WTC11 (cell line): ENCODE measurements around the gene ZFX. TPM values are rescaled to one million over a fixed set of nuclear protein-coding genes. Genes with fewer than 3 reads are reported as not detected.

ENCODE experiments used
- ATAC-seq: fragments of 200-7000 bp; cut with Tn5 transposase; 2 replicates; pipeline ENCODE4 v1.10.0; 2021; ENCODE audit warnings: mild to moderate bottlenecking, moderate library complexity
- CTCF ChIA-PET: fragments of 300-600 bp; sonication (Branson Sonifier 250); formaldehyde crosslinking; loops from one replicate; lab custom pipeline; 2021; ENCODE audit warnings: antibody characterized with exemption; lab: Charles Lee
- POLR2A ChIA-PET: fragments of 350-600 bp; sonication (Branson Sonifier 250); formaldehyde crosslinking; loops from one replicate; lab custom pipeline; 2021; ENCODE audit warnings: antibody characterized with exemption; lab: Charles Lee
- DNase-seq: peaks from one replicate; pipeline ENCODE4 v3.0.0; 2021; ENCODE audit warnings: low spot score
- H3K27ac Mint-ChIP-seq: 2 replicates; pipeline ENCODE4 v1.8.0; 2021; ENCODE audit warnings: mixed read lengths
- H3K27me3 Mint-ChIP-seq: 2 replicates; pipeline ENCODE4 v1.8.0; 2021; ENCODE audit warnings: low read depth, mild to moderate bottlenecking, moderate library complexity, mixed read lengths
- H3K36me3 Mint-ChIP-seq: 2 replicates; pipeline ENCODE4 v1.8.0; 2021; ENCODE audit warnings: mixed read lengths
- H3K4me1 Mint-ChIP-seq: 2 replicates; pipeline ENCODE4 v1.8.0; 2022; ENCODE audit warnings: mixed read lengths
- H3K4me3 Mint-ChIP-seq: 2 replicates; pipeline ENCODE4 v1.8.0; 2021; ENCODE audit warnings: mild to moderate bottlenecking, moderate library complexity, mixed read lengths
- H3K9me3 Mint-ChIP-seq: 2 replicates; pipeline ENCODE4 v1.8.0; 2021; ENCODE audit warnings: mixed read lengths
- ATF6 ChIP-seq: sonication (generic); formaldehyde crosslinking; IDR thresholded peaks from 2 replicates; pipeline ENCODE4 v1.8.1; 2023; ENCODE audit warnings: mild to moderate bottlenecking, missing genetic modification reagents
- E2F4 ChIP-seq: sonication (generic); formaldehyde crosslinking; IDR thresholded peaks from 2 replicates; pipeline ENCODE4 v1.8.1; 2022; ENCODE audit warnings: low read depth, mild to moderate bottlenecking, moderate library complexity, missing genetic modification reagents, borderline replicate concordance
- ESRRA ChIP-seq: sonication (generic); formaldehyde crosslinking; IDR thresholded peaks from 2 replicates; pipeline ENCODE4 v1.8.1; 2022; ENCODE audit warnings: mild to moderate bottlenecking, missing genetic modification reagents, borderline replicate concordance
- GTF2I ChIP-seq: fragments of 250-450 bp; sonication (Bioruptor Pico); conservative IDR thresholded peaks from 2 replicates; pipeline ENCODE4 v1.4.0; 2021; ENCODE audit warnings: mild to moderate bottlenecking
- JUN ChIP-seq: sonication (generic); formaldehyde crosslinking; IDR thresholded peaks from 2 replicates; pipeline ENCODE4 v1.8.0; 2023; ENCODE audit warnings: mild to moderate bottlenecking, missing genetic modification reagents
- MXD4 ChIP-seq: fragments of 250-450 bp; sonication (Bioruptor Pico); IDR thresholded peaks from 2 replicates; pipeline ENCODE4 v1.8.0; 2021; ENCODE audit warnings: mild to moderate bottlenecking, moderate library complexity, borderline replicate concordance
- NFATC4 ChIP-seq: fragments of 250-450 bp; sonication (Bioruptor Pico); IDR thresholded peaks from 2 replicates; pipeline ENCODE4 v1.9.0; 2021; ENCODE audit warnings: mild to moderate bottlenecking
- PRRX2 ChIP-seq: fragments of 250-450 bp; sonication (Bioruptor Pico); IDR thresholded peaks from 2 replicates; pipeline ENCODE4 v1.8.0; 2021; ENCODE audit warnings: mild to moderate bottlenecking
- SOX15 ChIP-seq: fragments of 250-450 bp; sonication (Bioruptor Pico); IDR thresholded peaks from 2 replicates; pipeline ENCODE4 v1.9.0; 2021; ENCODE audit warnings: mild to moderate bottlenecking
- SP1 ChIP-seq: sonication (generic); formaldehyde crosslinking; conservative IDR thresholded peaks from 2 replicates; pipeline ENCODE4 v1.8.1; 2022; ENCODE audit warnings: missing genetic modification reagents
- TCF7 ChIP-seq: sonication (generic); formaldehyde crosslinking; IDR thresholded peaks from 2 replicates; pipeline ENCODE4 v1.8.0; 2022; ENCODE audit warnings: mild to moderate bottlenecking, low read depth, missing genetic modification reagents, moderate library complexity
- TEAD4 ChIP-seq: sonication (generic); formaldehyde crosslinking; IDR thresholded peaks from 2 replicates; pipeline ENCODE4 v1.8.0; 2022; ENCODE audit warnings: mild to moderate bottlenecking, missing genetic modification reagents
- USF1 ChIP-seq: sonication (generic); formaldehyde crosslinking; IDR thresholded peaks from 2 replicates; pipeline ENCODE4 v1.8.0; 2022; ENCODE audit warnings: mild to moderate bottlenecking, missing genetic modification reagents
- ZNF281 ChIP-seq: sonication (generic); formaldehyde crosslinking; IDR thresholded peaks from 2 replicates; pipeline ENCODE4 v1.8.0; 2023; ENCODE audit warnings: mild to moderate bottlenecking, missing genetic modification reagents
- ZNF396 ChIP-seq: fragments of 250-450 bp; sonication (Bioruptor Pico); IDR thresholded peaks from 2 replicates; pipeline ENCODE4 v1.8.0; 2021; ENCODE audit warnings: mild to moderate bottlenecking, moderate library complexity, borderline replicate concordance
- ZNF512 ChIP-seq: sonication (generic); formaldehyde crosslinking; IDR thresholded peaks from 2 replicates; pipeline ENCODE4 v1.8.1; 2022; ENCODE audit warnings: missing genetic modification reagents, borderline replicate concordance
- ZNF671 ChIP-seq: fragments of 250-450 bp; sonication (Bioruptor Pico); IDR thresholded peaks from 2 replicates; pipeline ENCODE4 v1.8.0; 2021; ENCODE audit warnings: mild to moderate bottlenecking
- ZSCAN18 ChIP-seq: fragments of 250-450 bp; sonication (Bioruptor Pico); IDR thresholded peaks from 2 replicates; pipeline ENCODE4 v2.1.2; 2022; ENCODE audit warnings: mild to moderate bottlenecking, moderate library complexity
- total RNA-seq: library from RNA; stranded (reverse); gene quantifications from 3 replicates; pipeline ENCODE4 v1.2.3, GENCODE V29; 2021
- TF ChIP-seq, protein P1 (sequence below): sonication (generic); formaldehyde crosslinking; IDR thresholded peaks from 2 replicates; pipeline ENCODE4 v1.8.1; 2023; ENCODE audit warnings: mild to moderate bottlenecking, missing genetic modification reagents, moderate library complexity
- TF ChIP-seq, protein P2 (sequence below): sonication (generic); formaldehyde crosslinking; IDR thresholded peaks from 2 replicates; pipeline ENCODE4 v1.8.1; 2023; ENCODE audit warnings: mild to moderate bottlenecking, missing genetic modification reagents, borderline replicate concordance
- TF ChIP-seq, protein P3 (sequence below): sonication (generic); formaldehyde crosslinking; IDR thresholded peaks from 2 replicates; pipeline ENCODE4 v1.8.1; 2023; ENCODE audit warnings: mild to moderate bottlenecking, missing genetic modification reagents, moderate library complexity

The ZFX gene
- total RNA-seq, 1 experiment from 2014 or later: 19.3 TPM

DNA sequence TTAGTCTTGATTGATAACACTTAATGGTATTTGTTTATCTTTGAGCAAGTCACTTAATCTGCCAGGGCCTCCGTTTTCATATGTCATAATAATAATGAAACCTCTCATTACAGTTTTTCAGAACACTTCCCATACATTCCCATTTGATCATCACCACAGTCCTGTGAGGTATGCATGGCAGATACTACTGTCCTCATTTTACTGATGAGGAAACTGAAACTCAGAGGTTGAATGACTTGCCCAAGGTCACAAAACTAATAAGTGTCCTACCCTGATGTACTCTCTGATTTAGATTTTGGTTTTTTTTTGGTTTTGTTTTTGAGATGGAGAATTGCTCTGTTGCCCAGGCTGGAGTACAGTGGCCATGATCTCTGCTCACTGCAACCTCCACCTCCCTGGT lies 25.7 kb downstream of the ZFX start:
- ATAC-seq: no peak
- POLR2A ChIA-PET: no interaction called here
- no peaks in the 10 kb centered on the region for H3K9me3 Mint-ChIP-seq
- no peak for TF ChIP-seq SOX15 (CRISPR knock-in tag)
- no peak for TF ChIP-seq ZNF281
- TF ChIP-seq TEAD4: no peak
- no peak for TF ChIP-seq SP1 (CRISPR knock-in tag)
- TF ChIP-seq JUN (CRISPR knock-in tag): no peak
- TF ChIP-seq ZSCAN18: no peak
- TF ChIP-seq E2F4: no peak
- no peak for TF ChIP-seq GTF2I (CRISPR knock-in tag)
- TF ChIP-seq, protein P1, sequence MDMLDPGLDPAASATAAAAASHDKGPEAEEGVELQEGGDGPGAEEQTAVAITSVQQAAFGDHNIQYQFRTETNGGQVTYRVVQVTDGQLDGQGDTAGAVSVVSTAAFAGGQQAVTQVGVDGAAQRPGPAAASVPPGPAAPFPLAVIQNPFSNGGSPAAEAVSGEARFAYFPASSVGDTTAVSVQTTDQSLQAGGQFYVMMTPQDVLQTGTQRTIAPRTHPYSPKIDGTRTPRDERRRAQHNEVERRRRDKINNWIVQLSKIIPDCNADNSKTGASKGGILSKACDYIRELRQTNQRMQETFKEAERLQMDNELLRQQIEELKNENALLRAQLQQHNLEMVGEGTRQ: no peak
- TF ChIP-seq, protein P2, sequence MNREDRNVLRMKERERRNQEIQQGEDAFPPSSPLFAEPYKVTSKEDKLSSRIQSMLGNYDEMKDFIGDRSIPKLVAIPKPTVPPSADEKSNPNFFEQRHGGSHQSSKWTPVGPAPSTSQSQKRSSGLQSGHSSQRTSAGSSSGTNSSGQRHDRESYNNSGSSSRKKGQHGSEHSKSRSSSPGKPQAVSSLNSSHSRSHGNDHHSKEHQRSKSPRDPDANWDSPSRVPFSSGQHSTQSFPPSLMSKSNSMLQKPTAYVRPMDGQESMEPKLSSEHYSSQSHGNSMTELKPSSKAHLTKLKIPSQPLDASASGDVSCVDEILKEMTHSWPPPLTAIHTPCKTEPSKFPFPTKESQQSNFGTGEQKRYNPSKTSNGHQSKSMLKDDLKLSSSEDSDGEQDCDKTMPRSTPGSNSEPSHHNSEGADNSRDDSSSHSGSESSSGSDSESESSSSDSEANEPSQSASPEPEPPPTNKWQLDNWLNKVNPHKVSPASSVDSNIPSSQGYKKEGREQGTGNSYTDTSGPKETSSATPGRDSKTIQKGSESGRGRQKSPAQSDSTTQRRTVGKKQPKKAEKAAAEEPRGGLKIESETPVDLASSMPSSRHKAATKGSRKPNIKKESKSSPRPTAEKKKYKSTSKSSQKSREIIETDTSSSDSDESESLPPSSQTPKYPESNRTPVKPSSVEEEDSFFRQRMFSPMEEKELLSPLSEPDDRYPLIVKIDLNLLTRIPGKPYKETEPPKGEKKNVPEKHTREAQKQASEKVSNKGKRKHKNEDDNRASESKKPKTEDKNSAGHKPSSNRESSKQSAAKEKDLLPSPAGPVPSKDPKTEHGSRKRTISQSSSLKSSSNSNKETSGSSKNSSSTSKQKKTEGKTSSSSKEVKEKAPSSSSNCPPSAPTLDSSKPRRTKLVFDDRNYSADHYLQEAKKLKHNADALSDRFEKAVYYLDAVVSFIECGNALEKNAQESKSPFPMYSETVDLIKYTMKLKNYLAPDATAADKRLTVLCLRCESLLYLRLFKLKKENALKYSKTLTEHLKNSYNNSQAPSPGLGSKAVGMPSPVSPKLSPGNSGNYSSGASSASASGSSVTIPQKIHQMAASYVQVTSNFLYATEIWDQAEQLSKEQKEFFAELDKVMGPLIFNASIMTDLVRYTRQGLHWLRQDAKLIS (CRISPR knock-in tag): no peak
- TF ChIP-seq, all 79 proteins: peak for 0
- Mint-ChIP-seq H3K27ac (no peak overlapping the region), H3K4me3 (no peak overlapping the region), H3K4me1 (peaks cover 6% of the 10 kb centered on the region), H3K27me3 (no peaks in the 10 kb centered on the region), H3K36me3 (peaks cover 30% of the 10 kb centered on the region)
- no peak for DNase-seq
- CTCF ChIA-PET: no interaction called here

DNA sequence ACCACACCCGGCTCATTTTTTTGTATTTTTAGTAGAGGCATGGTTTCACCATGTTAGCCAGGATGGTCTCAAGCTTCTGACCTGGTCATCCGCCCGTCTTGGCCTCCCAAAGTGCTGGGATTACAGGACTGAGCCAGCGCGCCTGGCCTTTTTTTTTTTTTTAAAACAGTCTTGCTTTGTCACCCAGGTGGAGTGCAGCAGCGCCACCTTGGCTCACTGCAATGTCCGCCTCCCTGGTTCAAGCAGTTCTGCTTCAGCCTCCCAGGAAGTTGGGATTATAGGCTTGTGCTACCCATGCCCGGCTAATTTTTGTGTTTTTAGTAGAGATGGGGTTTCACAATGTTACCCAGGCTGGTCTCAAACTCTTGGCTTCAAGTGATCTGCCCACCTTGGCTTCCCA lies 28.9 kb downstream of the ZFX start:
- Mint-ChIP-seq H3K27me3 (no peaks in the 10 kb centered on the region), H3K4me3 (no peak overlapping the region), H3K4me1 (no peaks in the 10 kb centered on the region), H3K27ac (no peak overlapping the region), H3K36me3 (peaks cover 23% of the 10 kb centered on the region), H3K9me3 (no peaks in the 10 kb centered on the region)
- ATAC-seq: no peak; the same call in 1 of the 2 replicates
- DNase-seq: peak; percentile 10
- POLR2A ChIA-PET: no interaction called here
- CTCF ChIA-PET: no interaction called here
- TF ChIP-seq, protein P3, sequence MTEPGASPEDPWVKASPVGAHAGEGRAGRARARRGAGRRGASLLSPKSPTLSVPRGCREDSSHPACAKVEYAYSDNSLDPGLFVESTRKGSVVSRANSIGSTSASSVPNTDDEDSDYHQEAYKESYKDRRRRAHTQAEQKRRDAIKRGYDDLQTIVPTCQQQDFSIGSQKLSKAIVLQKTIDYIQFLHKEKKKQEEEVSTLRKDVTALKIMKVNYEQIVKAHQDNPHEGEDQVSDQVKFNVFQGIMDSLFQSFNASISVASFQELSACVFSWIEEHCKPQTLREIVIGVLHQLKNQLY (CRISPR knock-in tag): no peak
- TF ChIP-seq TEAD4: no peak
- no peak for TF ChIP-seq ZNF671 (CRISPR knock-in tag)
- TF ChIP-seq GTF2I (CRISPR knock-in tag): no peak
- no peak for TF ChIP-seq PRRX2 (CRISPR knock-in tag)
- TF ChIP-seq ZNF512 (CRISPR knock-in tag): no peak
- TF ChIP-seq USF1 (CRISPR knock-in tag): no peak
- TF ChIP-seq TCF7 (CRISPR knock-in tag): no peak
- TF ChIP-seq NFATC4 (CRISPR knock-in tag): no peak
- TF ChIP-seq ESRRA: no peak
- no peak for TF ChIP-seq MXD4 (CRISPR knock-in tag)
- no peak for TF ChIP-seq ATF6
- no peak for TF ChIP-seq ZNF396 (CRISPR knock-in tag)
